ENCODE measurements around the gene DZIP3.

Gene DZIP3

DNA sequence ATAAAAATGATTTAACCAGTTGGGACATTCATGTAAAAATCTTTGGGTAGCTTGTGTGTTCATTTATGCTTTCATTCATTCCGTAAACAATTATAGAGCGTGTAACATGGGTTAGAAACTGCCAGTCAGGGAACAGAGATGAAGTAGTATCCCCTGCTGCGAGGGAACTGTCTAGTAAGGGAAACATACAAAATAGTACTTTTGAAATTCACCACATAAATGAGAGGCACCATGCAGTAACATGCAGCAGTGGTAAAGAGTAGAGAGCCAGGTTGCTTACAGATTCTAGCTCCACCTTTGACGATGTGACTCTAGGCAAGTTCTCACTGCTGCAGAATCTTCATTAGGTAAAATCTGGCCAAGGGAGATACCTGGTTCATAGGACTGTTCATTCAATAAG is 938 bp downstream of the DZIP3 start:
- peak overlapping the region; percentile 83 for H3K4me3 ChIP-seq (ENCODE audit: low read length, poor library complexity, severe bottlenecking)
- H3K4me2 ChIP-seq (ENCODE audit: low read depth, low read length, poor library complexity, severe bottlenecking): peak overlapping the region; percentile 83
- peak overlapping the region; percentile 90 for H3K9ac ChIP-seq (ENCODE audit: low read depth, low read length, poor library complexity, severe bottlenecking)
- peaks cover 55% of the 10 kb centered on the region for H3K79me2 ChIP-seq (ENCODE audit: insufficient read depth, low read length)
- H3K9me2 ChIP-seq (replicated peaks; ENCODE audit: low read depth, low read length): no peaks in the 10 kb centered on the region
- no peaks in the 10 kb centered on the region for H3K36me3 ChIP-seq (ENCODE audit: insufficient read depth, low read length)
- H3K27me3 ChIP-seq (ENCODE audit: insufficient read depth, low read length, poor library complexity, severe bottlenecking): no peaks in the 10 kb centered on the region
- H3K4me1 ChIP-seq (ENCODE audit: insufficient read depth, low read length, poor library complexity, severe bottlenecking): peaks cover 37% of the 10 kb centered on the region
- no peak for TF ChIP-seq CTCF (conservative IDR thresholded peaks at IDR 0.05; ENCODE audit: low read length)
- no peak for TF ChIP-seq EZH2phosphoT487 (IDR thresholded peaks at IDR 0.05; ENCODE audit: borderline replicate concordance)
- H3F3A ChIP-seq (ENCODE audit: low read depth): 0 out of 2 replicates have a peak, but pooled peaks cover under 1% of the 10 kb centered on the region
- no peaks in the 10 kb centered on the region for H3K9me3 ChIP-seq (ENCODE audit: insufficient read depth, low read depth, low read length)
- H4K20me1 ChIP-seq (ENCODE audit: insufficient read depth, low read length, poor library complexity, severe bottlenecking): peaks cover 16% of the 10 kb centered on the region
- no peak overlapping the region for H2AFZ ChIP-seq (ENCODE audit: low read length)

DNA sequence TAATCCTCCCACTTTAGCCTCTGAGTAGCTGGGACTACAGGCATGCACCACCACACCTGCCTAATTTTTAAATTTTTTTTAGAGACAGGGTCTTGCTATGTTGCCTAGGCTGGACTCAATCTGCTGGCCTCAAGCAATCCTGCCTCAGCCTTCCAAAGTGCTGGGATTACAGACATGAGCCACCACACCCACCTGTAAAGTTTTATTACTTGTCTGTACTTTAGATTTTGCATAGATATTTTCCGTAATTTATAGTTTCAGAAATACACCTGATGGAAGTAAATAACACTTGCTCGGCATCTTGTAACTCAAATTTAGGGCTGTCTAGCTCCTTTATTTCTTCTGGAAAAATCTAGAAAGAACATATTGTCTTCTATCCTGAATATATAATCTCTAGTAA is 5.8 kb downstream of the DZIP3 start:
- TF ChIP-seq CTCF (conservative IDR thresholded peaks at IDR 0.05; ENCODE audit: low read length): no peak
- no peak for TF ChIP-seq EZH2phosphoT487 (IDR thresholded peaks at IDR 0.05; ENCODE audit: borderline replicate concordance)
- Histone ChIP-seq H3K27me3 (ENCODE audit: insufficient read depth, low read length, poor library complexity, severe bottlenecking) (no peaks in the 10 kb centered on the region), H3K79me2 (ENCODE audit: insufficient read depth, low read length) (peaks cover 9% of the 10 kb centered on the region), H3K4me2 (ENCODE audit: low read depth, low read length, poor library complexity, severe bottlenecking) (no peak overlapping the region), H3F3A (ENCODE audit: low read depth) (0 out of 2 replicates have a peak, but pooled peaks cover 4% of the 10 kb centered on the region), H3K4me3 (ENCODE audit: low read length, poor library complexity, severe bottlenecking) (no peak overlapping the region), H2AFZ (ENCODE audit: low read length) (no peak overlapping the region), H3K4me1 (ENCODE audit: insufficient read depth, low read length, poor library complexity, severe bottlenecking) (peaks cover 19% of the 10 kb centered on the region), H4K20me1 (ENCODE audit: insufficient read depth, low read length, poor library complexity, severe bottlenecking) (no peaks in the 10 kb centered on the region), H3K9me2 (replicated peaks; ENCODE audit: low read depth, low read length) (no peaks in the 10 kb centered on the region), H3K9me3 (ENCODE audit: insufficient read depth, low read depth, low read length) (no peaks in the 10 kb centered on the region), H3K9ac (ENCODE audit: low read depth, low read length, poor library complexity, severe bottlenecking) (no peak overlapping the region), H3K36me3 (ENCODE audit: insufficient read depth, low read length) (no peaks in the 10 kb centered on the region)

DNA sequence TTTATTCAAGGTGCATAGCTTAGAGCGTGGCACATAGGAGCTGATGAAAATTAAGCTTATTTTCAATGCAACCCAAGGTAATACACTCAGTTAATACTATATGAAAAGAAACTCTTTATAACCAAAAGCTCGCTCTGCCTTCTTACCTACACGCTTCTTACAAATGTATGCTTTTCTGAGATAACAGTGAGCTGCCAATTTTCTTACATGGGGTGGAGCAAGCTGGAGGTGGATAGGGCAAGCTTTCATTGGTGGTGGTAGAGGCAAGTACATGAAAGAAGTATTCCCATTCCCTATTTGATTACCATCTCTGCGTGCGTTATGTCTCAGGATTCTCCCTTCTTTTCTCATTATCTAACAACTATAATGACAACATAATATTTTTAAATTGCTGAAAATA is 8.9 kb downstream of the DZIP3 start:
- Histone ChIP-seq H4K20me1 (ENCODE audit: insufficient read depth, low read length, poor library complexity, severe bottlenecking) (no peaks in the 10 kb centered on the region), H3K9me3 (ENCODE audit: insufficient read depth, low read depth, low read length) (no peaks in the 10 kb centered on the region), H3K4me1 (ENCODE audit: insufficient read depth, low read length, poor library complexity, severe bottlenecking) (peaks cover 24% of the 10 kb centered on the region), H2AFZ (ENCODE audit: low read length) (no peak overlapping the region), H3K4me3 (ENCODE audit: low read length, poor library complexity, severe bottlenecking) (no peak overlapping the region), H3K9me2 (replicated peaks; ENCODE audit: low read depth, low read length) (no peaks in the 10 kb centered on the region), H3F3A (ENCODE audit: low read depth) (peaks cover 6% of the 10 kb centered on the region; the same call in 1 of the 2 replicates), H3K9ac (ENCODE audit: low read depth, low read length, poor library complexity, severe bottlenecking) (no peak overlapping the region), H3K27me3 (ENCODE audit: insufficient read depth, low read length, poor library complexity, severe bottlenecking) (no peaks in the 10 kb centered on the region), H3K4me2 (ENCODE audit: low read depth, low read length, poor library complexity, severe bottlenecking) (no peak overlapping the region), H3K79me2 (ENCODE audit: insufficient read depth, low read length) (no peaks in the 10 kb centered on the region), H3K36me3 (ENCODE audit: insufficient read depth, low read length) (no peaks in the 10 kb centered on the region)
- no peak for TF ChIP-seq EZH2phosphoT487 (IDR thresholded peaks at IDR 0.05; ENCODE audit: borderline replicate concordance)
- no peak for TF ChIP-seq CTCF (conservative IDR thresholded peaks at IDR 0.05; ENCODE audit: low read length)

All from Loucy (cell line).